HepG2 (cell line): ENCODE results near the gene DENND5B. TPM values are rescaled to one million over a fixed set of nuclear protein-coding genes. Genes with fewer than 3 reads are reported as not detected.
"Not testable (repeated sequence)": the region's sequence is repeated elsewhere in the genome, so short reads cannot be mapped to it uniquely, and the experiment has no call there.

Experiments used
- ATAC-seq: fragments of 200-7000 bp; cut with Tn5 transposase; 3 replicates; pipeline ENCODE4 v1.9.1; 2020; ENCODE audit warnings: mild to moderate bottlenecking, moderate library complexity
- BruUV-seq: library from RNA; stranded (reverse); fragments of 400-500 nt; replicated peaks from 2 replicates; lab custom pipeline; 2021; lab: Mats Ljungman, UMichigan
- CTCF ChIA-PET: fragments of 300-600 bp; formaldehyde crosslinking; extraction: SDS; loops from one replicate; lab custom pipeline; 2021; ENCODE audit warnings: low total read pairs, inconsistent platforms, low intra/inter-chr PET ratio; lab: Yijun Ruan, JAX
- POLR2A ChIA-PET: fragments of 350-600 bp; sonication (Branson Sonifier 250); formaldehyde crosslinking; loops from one replicate; lab custom pipeline; 2020; ENCODE audit warnings: antibody characterized with exemption, inconsistent platforms; lab: Yijun Ruan, JAX
- DNase-seq: peaks from one replicate; pipeline ENCODE4 v3.0.0-alpha.2; 2015; ENCODE audit warnings: low spot score
- FAIRE-seq: peaks from 3 replicates; lab custom pipeline; 2011; peaks lifted over from hg19 to GRCh38; lab: Jason Lieb, UNC
- H2AFZ ChIP-seq: one replicate; pipeline ENCODE4 v1.6.1; 2011; ENCODE audit warnings: low read length, inconsistent platforms
- H3K27ac ChIP-seq: fragments of 300-600 bp; 3 replicates; pipeline ENCODE4 v1.8.0; 2011; ENCODE audit warnings: mixed run types, mild to moderate bottlenecking, mixed read lengths, low read length, inconsistent platforms; ENCODE audit not compliant: insufficient read depth; ENCODE audit errors: extremely low read length
- H3K27me3 ChIP-seq, 2 experiments: fragments of 200-600 bp in 1 of 2; 2 replicates in 1 of 2; 3 replicates in 1 of 2; pipeline versions ENCODE4 v1.6.0 to v1.8.0; 2011; ENCODE audit warnings: low read length in 2 of 2, mild to moderate bottlenecking in 2 of 2, moderate library complexity in 2 of 2, inconsistent platforms in 1 of 2; ENCODE audit not compliant: insufficient read depth in 2 of 2, control insufficient read depth in 1 of 2
- H3K36me3 ChIP-seq, 2 experiments: fragments of 200-600 bp in 1 of 2; replicated peaks in 1 of 2; 2 replicates in 1 of 2; 3 replicates in 1 of 2; pipeline versions ENCODE4 v1.5.1 to v1.8.0; 2011; ENCODE audit warnings: low read length in 2 of 2, inconsistent platforms in 1 of 2; ENCODE audit not compliant: insufficient read depth in 2 of 2, control insufficient read depth in 1 of 2
- H3K4me1 ChIP-seq: 2 replicates; pipeline ENCODE4 v1.5.1; 2012; ENCODE audit warnings: low read length, inconsistent platforms; ENCODE audit not compliant: insufficient read depth
- H3K4me2 ChIP-seq: 2 replicates; pipeline ENCODE4 v1.6.0; 2011; ENCODE audit warnings: low read depth, low read length, inconsistent platforms
- H3K4me3 ChIP-seq, 3 experiments: fragments of 200-600 bp in 1 of 3; sonication (generic), shearing (Covaris generic) in 1 of 3; replicated peaks in 1 of 3; 2 replicates each; pipeline ENCODE4 v1.5.1; 2011 to 2016; ENCODE audit warnings: low read length in 3 of 3, inconsistent platforms in 2 of 3, low read depth in 2 of 3, mild to moderate bottlenecking in 2 of 3, control low read depth in 1 of 3, mixed read lengths in 1 of 3; ENCODE audit not compliant: insufficient read depth in 1 of 3
- H3K79me2 ChIP-seq: one replicate; pipeline ENCODE4 v1.6.1; 2011; ENCODE audit warnings: low read length, inconsistent platforms; ENCODE audit not compliant: insufficient read depth
- H3K9ac ChIP-seq: 2 replicates; pipeline ENCODE4 v1.6.0; 2011; ENCODE audit warnings: mild to moderate bottlenecking, low read depth, low read length, inconsistent platforms; ENCODE audit not compliant: insufficient read depth
- H3K9me3 ChIP-seq: 2 replicates; pipeline ENCODE4 v1.5.1; 2012; ENCODE audit warnings: mild to moderate bottlenecking, low read length
- H4K20me1 ChIP-seq: 2 replicates; pipeline ENCODE4 v1.6.0; 2011; ENCODE audit warnings: inconsistent platforms, mild to moderate bottlenecking, low read length, moderate library complexity; ENCODE audit not compliant: insufficient read depth
- ATF7 ChIP-seq, 2 experiments: fragments of 450-650 bp in 1 of 2; sonication (generic) in 1 of 2; formaldehyde crosslinking in 1 of 2; IDR thresholded peaks; 2 replicates each; pipeline versions ENCODE4 v1.4.0 to v1.6.1; 2016 to 2020; ENCODE audit warnings: antibody characterized with exemption in 1 of 2, mild to moderate bottlenecking in 1 of 2, missing genetic modification reagents in 1 of 2
- NCOR1 ChIP-seq: fragments of 200-600 bp; sonication (generic); IDR thresholded peaks from 2 replicates; pipeline ENCODE4 v1.7.0; 2017; ENCODE audit warnings: antibody characterized with exemption, low read length, borderline replicate concordance
- WGBS: methylation state at CpG from one replicate; pipeline ENCODE4 v1.1.6; 2017; ENCODE audit warnings: low lambda C conversion rate; 5-methylcytosine and 5-hydroxymethylcytosine counted together
- in situ Hi-C: cut with HindIII; loops from 2 replicates; pipeline ENCODE4 v1.10.0; 2017; ENCODE audit warnings: low pct_unique_long_range_greater_than_20kb; ENCODE audit not compliant: extremely low pct_ligation_motif_present
- intact Hi-C: fragments of 100-400 bp; cut with micrococcal nuclease; formaldehyde crosslinking; loops from one replicate; pipeline ENCODE4 v1.10.0; 2022; ENCODE audit not compliant: unreplicated experiment
- polyA plus RNA-seq, 8 experiments: library from polyadenylated mRNA; depleted of rRNA in 3 of 8; stranded (reverse) in 7 of 8; unstranded in 1 of 8; fragments of >200 nt; fragmentation: Illumina TruSeq in 4 of 8; extraction: Trizol in 4 of 8; gene quantifications; 2 replicates each; pipeline versions ENCODE4 v1.2.1 to v1.2.3, GENCODE V29; 2011 to 2016; ENCODE audit warnings: low read depth in 4 of 8, missing spikeins in 1 of 8, mixed read lengths in 1 of 8; ENCODE audit not compliant: insufficient read depth in 1 of 8
- total RNA-seq, 5 experiments: library from RNA; depleted of rRNA; stranded (reverse); fragments of >200 nt; fragmentation: Illumina TruSeq; extraction: Trizol; gene quantifications; 2 replicates each; pipeline ENCODE4 v1.2.3, GENCODE V29; 2016; ENCODE audit warnings: low read depth in 1 of 5

Gene DENND5B
- total and polyA plus RNA-seq, 2 of the 13 experiments (the other 11 are each of a cell fraction or from before 2014, with no cell fraction given) = 14.7 to 18.7 TPM

DNA sequence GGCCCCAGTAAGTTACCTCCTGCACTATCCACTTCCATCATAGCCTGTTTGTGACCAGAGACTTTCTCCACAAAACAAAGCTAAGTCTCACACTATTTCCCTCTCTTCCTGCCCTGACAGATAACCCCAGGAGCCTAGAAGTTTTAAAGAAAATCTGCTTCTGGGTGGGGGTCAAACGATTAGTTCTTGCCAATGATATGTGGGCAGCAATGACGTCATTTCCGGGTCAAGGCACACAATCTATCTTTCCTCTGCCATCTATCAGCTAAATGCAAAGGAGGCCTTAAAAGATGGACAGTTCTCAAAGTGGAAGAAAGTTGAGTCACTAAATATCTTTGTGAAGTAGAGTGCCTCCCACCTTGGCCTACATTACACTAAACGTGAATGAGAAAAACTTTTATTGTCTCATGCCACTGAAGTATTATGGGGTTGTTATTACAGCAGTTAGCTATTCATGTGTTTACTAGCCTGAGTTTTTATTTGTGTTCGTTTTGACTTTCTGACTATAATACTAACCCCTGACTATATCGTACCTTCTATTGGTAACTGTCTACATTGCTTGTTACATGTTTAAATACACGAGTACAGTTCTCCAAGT is 86.2 kb downstream of the DENND5B start:
- CTCF ChIA-PET = no interaction called here

GRCh38 chr12:31501014-31501413 is 89.9 kb downstream of the DENND5B start:
- CTCF ChIA-PET, H3K4me2 ChIP-seq, FAIRE-seq, H3K4me1 ChIP-seq, H3K9me3 ChIP-seq, ATAC-seq, H3K9ac ChIP-seq, BruUV-seq, H3K27ac ChIP-seq, H4K20me1 ChIP-seq, H3K36me3 ChIP-seq, H3K4me3 ChIP-seq, H2AFZ ChIP-seq, POLR2A ChIA-PET, intact Hi-C loops, H3K27me3 ChIP-seq, DNase-seq: not testable (repeated sequence)
- peaks cover 35% of the 10 kb centered on the region for H3K79me2 ChIP-seq
- in situ Hi-C loops = loop anchor here (25.0 kb wide), 1 partner anchor 89 kb away; no protein-coding TSS in a partner anchor
- WGBS = 98% methylated on average over 3 of the region's 3 CpGs

More for the DNA sequence above, 86.2 kb downstream of the DENND5B start:
- TF ChIP-seq ATF7 (IDR thresholded peaks at IDR 0.05) = peak; percentile 42
- TF ChIP-seq ATF7 (CRISPR knock-in tag; IDR thresholded peaks at IDR 0.05) = no peak
- TF ChIP-seq NCOR1 = no peak
- no peaks in the 10 kb centered on the region for H3K36me3 ChIP-seq
- FAIRE-seq (no peak), ATAC-seq (no peak), DNase-seq (no peak)
- no peak overlapping the region for H3K27ac ChIP-seq
- no peak overlapping the region for H2AFZ ChIP-seq
- no peaks in the 10 kb centered on the region for H3K9me3 ChIP-seq
- no TSS peak for BruUV-seq
- peaks cover 54% of the 10 kb centered on the region for H3K79me2 ChIP-seq
- no peak overlapping the region for H3K9ac ChIP-seq
- no peak overlapping the region for H3K4me2 ChIP-seq
- intact Hi-C loops (no loop called here), in situ Hi-C loops (loop anchor here (25.0 kb wide), 1 partner anchor 92 kb away; no protein-coding TSS in a partner anchor)
- no peak overlapping the region for H3K4me3 ChIP-seq
- POLR2A ChIA-PET = interaction anchor here (0.7 kb wide), 1 partner anchor 13 kb away, joined by 3 read pairs; no protein-coding TSS in a partner anchor
- H3K4me1 ChIP-seq = no peaks in the 10 kb centered on the region; the same call in 1 of the 2 replicates
- no peaks in the 10 kb centered on the region; the same call in 1 of the 2 replicates for H4K20me1 ChIP-seq
- no peaks in the 10 kb centered on the region for H3K27me3 ChIP-seq
- 93% methylated on average over 7 of the region's 7 CpGs for WGBS
